ENCODE results near the gene PARVB.

DNA sequence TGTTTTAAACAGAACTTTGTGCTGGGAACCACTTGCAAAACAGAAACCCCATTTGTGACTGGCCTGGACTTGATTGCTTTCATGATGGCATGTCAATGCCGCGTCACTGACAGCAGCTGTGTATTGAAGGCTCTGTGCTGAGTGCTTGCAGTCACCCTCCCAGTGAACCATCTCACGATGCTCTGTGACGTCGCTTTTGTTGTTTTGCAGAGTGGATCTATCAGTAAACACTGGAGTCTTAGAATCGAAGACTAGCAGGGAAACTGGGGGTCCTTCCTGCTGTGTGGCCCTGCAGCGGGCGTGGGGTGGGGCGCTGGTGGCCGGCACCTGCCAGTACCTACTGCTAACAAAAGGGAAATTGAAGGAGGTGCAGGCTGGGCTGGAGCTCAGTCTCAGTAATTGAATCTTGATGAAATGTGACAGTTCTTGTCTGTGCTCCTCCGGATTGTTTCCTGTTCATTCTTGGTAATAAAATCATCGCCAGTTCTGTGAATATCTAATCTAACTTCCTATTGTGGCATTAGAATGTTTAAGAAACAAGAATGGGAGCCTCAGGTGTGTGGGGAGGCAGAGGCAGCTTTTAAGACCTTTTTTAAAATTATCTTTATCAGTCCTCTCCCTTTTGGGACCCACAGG lies 106.1 kb downstream of the PARVB start:
- TF ChIP-seq, protein P1, sequence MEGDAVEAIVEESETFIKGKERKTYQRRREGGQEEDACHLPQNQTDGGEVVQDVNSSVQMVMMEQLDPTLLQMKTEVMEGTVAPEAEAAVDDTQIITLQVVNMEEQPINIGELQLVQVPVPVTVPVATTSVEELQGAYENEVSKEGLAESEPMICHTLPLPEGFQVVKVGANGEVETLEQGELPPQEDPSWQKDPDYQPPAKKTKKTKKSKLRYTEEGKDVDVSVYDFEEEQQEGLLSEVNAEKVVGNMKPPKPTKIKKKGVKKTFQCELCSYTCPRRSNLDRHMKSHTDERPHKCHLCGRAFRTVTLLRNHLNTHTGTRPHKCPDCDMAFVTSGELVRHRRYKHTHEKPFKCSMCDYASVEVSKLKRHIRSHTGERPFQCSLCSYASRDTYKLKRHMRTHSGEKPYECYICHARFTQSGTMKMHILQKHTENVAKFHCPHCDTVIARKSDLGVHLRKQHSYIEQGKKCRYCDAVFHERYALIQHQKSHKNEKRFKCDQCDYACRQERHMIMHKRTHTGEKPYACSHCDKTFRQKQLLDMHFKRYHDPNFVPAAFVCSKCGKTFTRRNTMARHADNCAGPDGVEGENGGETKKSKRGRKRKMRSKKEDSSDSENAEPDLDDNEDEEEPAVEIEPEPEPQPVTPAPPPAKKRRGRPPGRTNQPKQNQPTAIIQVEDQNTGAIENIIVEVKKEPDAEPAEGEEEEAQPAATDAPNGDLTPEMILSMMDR (IDR thresholded peaks at IDR 0.05; ENCODE audit: low read depth, low read length) = no peak
- no peak for TF ChIP-seq EZH2phosphoT487 (IDR thresholded peaks at IDR 0.05; ENCODE audit: low read depth)
